ENCODE measurements around the gene DEPDC7.
A peak's percentile ranks its signal among the peaks of the same experiment; 100 is the strongest.
"Not testable (repeated sequence)": the region's sequence is repeated elsewhere in the genome, so short reads cannot be mapped to it uniquely, and the experiment has no call there.

Gene DEPDC7

DNA sequence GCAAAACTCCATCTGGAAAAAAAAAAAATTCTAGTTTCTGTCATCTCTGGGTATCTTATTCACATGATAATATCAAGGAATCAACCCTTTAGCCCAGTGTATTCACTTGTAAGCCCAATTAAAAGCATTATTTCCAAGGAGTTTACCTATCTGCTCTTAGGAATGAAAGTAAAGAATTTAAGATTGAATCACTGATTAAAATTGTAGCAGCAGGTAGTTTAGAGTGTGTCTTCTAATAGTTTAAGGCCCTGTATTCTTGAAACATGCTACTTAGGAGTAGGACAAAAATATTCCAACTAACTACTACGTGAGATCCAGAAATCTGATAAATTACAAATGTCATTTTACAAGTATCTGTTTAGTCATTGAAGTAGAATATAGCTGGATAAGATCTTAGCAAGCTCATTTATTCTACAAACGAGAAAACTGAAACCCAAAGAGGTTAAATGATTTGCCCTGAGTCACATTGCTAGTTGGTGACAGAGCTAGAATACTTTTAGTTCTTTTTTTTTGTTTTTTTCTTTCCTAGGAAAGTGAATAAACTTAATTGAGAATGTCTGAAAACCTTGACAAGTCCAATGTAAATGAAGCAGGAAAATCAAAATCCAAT, 27.6 kb downstream of the DEPDC7 start:
- no peak overlapping the region for H3K4me3 ChIP-seq (ENCODE audit: control insufficient read depth, low read depth, low read length)
- no peak for DNase-seq (ENCODE audit: low read depth)
- TF ChIP-seq, protein P1, sequence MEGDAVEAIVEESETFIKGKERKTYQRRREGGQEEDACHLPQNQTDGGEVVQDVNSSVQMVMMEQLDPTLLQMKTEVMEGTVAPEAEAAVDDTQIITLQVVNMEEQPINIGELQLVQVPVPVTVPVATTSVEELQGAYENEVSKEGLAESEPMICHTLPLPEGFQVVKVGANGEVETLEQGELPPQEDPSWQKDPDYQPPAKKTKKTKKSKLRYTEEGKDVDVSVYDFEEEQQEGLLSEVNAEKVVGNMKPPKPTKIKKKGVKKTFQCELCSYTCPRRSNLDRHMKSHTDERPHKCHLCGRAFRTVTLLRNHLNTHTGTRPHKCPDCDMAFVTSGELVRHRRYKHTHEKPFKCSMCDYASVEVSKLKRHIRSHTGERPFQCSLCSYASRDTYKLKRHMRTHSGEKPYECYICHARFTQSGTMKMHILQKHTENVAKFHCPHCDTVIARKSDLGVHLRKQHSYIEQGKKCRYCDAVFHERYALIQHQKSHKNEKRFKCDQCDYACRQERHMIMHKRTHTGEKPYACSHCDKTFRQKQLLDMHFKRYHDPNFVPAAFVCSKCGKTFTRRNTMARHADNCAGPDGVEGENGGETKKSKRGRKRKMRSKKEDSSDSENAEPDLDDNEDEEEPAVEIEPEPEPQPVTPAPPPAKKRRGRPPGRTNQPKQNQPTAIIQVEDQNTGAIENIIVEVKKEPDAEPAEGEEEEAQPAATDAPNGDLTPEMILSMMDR (conservative IDR thresholded peaks at IDR 0.05; ENCODE audit: control insufficient read depth, insufficient read depth, low read depth, low read length): no peak

DNA sequence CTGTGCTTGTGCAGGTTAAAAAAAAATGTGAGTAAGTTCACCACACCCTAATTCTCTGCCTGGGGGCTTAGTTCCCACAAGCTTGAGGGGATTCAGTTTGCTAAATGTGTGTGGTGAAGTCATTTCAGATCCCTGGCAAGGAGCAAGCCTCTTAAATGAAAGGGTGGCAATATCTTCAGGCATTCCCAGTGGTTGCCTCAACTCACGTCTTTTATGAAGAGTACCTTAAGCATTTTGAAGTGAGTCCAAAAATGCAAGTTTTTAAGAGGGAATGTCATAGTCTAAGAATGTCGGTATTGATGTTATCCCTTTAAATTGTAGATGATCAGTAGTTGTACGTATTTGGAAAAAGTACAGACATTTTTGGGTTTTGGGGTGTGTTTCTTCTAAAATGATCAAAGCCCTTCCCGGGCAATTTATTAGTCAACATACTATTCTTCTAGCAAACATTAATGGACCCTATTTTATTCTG, 28.6 kb downstream of the DEPDC7 start:
- TF ChIP-seq, protein P1 (conservative IDR thresholded peaks at IDR 0.05; ENCODE audit: control insufficient read depth, insufficient read depth, low read depth, low read length): no peak
- H3K4me3 ChIP-seq (ENCODE audit: control insufficient read depth, low read depth, low read length): no peak overlapping the region
- DNase-seq (ENCODE audit: low read depth): no peak

DNA sequence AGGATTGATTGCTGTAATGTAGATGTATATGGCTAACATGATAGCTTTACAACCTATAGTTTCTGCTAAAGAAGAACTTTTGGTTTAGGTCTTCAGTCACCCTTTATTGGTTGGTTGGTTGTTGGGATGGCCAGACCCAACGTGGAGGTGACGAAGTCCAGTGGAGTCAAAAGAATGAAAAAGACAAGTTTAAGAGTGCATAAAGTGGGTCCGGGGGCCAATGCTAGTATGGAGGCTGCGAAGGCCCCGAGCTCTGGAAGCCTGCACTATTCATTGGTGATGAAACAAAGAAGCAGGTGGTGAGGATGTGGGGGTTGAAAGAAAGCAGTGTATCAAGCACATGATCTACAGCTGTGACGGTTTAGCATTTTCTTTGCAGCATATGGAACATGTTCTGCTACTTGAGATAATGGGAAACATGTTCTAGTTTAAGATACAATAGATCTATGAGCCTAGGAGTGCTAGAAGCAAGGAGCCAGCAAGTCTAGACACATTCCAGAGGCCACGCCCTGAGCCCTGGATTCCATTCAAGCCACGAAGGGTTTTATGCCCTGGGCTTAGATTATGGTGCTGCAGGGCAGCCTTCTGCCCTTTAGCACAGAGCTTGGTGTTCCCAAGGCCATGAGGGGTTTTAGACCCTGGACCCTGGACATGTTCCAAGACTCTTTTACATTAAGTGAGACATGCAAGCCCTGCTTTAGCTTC, 30.0 kb downstream of the DEPDC7 start:
- TF ChIP-seq, protein P1 (conservative IDR thresholded peaks at IDR 0.05; ENCODE audit: control insufficient read depth, insufficient read depth, low read depth, low read length): no peak
- no peak overlapping the region for H3K4me3 ChIP-seq (ENCODE audit: control insufficient read depth, low read depth, low read length)
- peak; percentile 34 for DNase-seq (ENCODE audit: low read depth)

DNA sequence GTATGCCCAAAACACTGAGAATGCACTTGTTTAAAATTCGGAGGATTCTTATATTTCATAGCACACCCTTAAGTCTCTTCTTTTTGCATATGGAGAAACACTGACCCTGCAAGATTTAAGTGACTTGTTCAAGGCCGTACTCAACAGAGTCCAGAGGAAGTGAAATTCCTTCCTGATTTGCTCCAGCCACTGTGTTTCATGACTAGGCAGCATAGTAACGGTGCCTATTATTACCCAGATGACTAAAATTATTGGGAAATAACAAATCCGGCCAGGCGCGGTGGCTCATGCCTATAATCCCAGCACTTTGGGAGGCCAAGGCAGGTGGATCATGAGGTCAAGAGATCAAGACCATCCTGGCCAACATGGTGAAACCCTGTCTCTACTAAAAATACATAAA, 33.0 kb downstream of the DEPDC7 start:
- not testable (repeated sequence) for DNase-seq (ENCODE audit: low read depth); H3K4me3 ChIP-seq (ENCODE audit: control insufficient read depth, low read depth, low read length)

DNA sequence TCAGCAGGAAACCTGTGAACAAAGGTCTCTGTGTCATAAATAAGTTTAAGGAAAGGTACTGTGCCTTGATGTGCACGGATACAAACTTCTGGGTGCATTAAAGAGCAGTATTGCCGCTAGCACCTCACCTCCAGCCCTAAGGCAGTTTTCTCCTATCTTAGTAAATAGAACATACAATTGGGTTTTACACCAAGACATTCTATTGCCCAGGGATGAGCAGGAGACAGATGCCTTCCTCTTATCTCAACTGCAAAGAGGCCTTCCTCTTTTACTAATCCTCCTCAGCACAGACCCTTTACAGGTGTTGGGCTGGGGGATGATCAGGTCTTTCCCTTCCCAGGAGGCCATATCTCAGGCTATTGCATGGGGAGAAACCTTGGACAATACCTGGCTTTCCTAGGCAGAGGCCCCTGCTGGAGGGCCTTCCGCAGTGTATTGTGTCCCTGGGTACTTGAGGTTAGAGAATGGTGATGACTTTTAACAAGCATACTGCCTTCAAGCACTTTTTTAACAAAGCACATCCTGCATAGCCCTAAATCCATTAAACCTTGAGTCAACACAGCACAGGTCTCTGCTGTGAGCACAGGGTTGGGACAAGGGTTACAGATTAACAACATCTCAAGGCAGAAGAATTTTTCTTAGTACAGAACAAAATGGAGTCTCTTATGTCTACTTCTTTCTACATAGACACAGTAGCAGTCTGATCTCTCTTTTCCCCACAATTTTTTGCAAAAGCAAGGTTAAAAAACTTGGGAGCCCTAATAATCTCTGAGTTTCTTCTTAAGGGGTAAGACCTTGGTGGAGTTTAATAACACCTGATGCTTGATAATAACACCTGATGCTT, 34.1 kb downstream of the DEPDC7 start:
- DNase-seq (ENCODE audit: low read depth): not testable (repeated sequence)

DNA sequence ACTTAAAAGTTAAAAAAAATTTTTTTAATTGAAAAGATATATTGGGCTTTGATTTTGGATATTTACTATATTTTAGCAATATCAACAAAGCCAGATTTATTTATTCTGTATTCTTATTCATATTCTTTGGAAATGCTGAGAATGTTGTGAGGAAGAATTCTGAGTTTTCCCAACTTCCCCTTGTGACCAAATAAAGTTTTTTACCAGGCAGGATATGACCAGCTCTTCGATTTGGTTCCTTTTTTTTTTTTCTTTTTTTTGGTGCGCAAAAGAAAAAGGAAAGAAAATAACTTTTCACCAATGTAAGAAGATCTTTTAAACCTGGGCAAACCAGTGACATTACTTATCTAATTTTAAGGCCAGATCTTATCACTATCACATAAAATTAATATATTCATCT, 36.6 kb downstream of the DEPDC7 start:
- H3K4me3 ChIP-seq (ENCODE audit: control insufficient read depth, low read depth, low read length): no peak overlapping the region
- TF ChIP-seq, protein P1 (conservative IDR thresholded peaks at IDR 0.05; ENCODE audit: control insufficient read depth, insufficient read depth, low read depth, low read length): no peak
- DNase-seq (ENCODE audit: low read depth): no peak

More for the DNA sequence above, 34.1 kb downstream of the DEPDC7 start:
- not testable (repeated sequence) for H3K4me3 ChIP-seq (ENCODE audit: control insufficient read depth, low read depth, low read length)

DNA sequence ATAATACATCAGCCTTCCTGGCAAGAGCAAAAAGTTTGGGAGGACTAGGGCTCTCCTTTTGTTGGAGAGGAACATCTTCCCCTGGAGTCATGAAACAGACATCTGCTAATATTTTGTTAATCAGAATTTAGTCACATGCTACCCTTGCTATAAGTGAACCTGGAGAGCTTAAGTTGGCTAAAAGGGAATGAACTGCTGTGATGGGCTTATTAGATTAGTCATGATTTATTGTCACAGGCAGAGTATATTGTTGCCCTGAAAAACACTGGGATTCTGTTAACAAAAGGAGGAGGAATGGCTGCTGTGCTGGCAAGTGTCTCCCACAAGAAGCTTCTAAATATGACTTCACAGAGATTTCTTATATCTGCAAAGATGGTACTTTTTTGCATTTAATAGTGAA, 39.7 kb downstream of the DEPDC7 start:
- no peak overlapping the region for H3K4me3 ChIP-seq (ENCODE audit: control insufficient read depth, low read depth, low read length)
- TF ChIP-seq, protein P1 (conservative IDR thresholded peaks at IDR 0.05; ENCODE audit: control insufficient read depth, insufficient read depth, low read depth, low read length): no peak
- no peak for DNase-seq (ENCODE audit: low read depth)
